GM10847 (cell line): ENCODE data around the gene PRDM5.

Experiments used
- POLR2A ChIP-seq: IDR thresholded peaks from 2 replicates; pipeline ENCODE4 v1.6.1; 2011; ENCODE audit not compliant: insufficient read length; ENCODE audit errors: extremely low read depth

Gene PRDM5

GRCh38 chr4:120730777-120731320 lies 191.7 kb downstream of the PRDM5 start:
- TF ChIP-seq POLR2A, result no peak

GRCh38 chr4:120728892-120729675 lies 193.4 kb downstream of the PRDM5 start:
- TF ChIP-seq POLR2A, result no peak

- no peak for TF ChIP-seq POLR2A
Observed at GRCh38 chr4:120725639-120726580, 196.6 kb downstream of the PRDM5 start.

- no peak for TF ChIP-seq POLR2A
Observed at GRCh38 chr4:120724656-120725055, 197.9 kb downstream of the PRDM5 start.

- TF ChIP-seq POLR2A, result no peak
Observed at GRCh38 chr4:120723986-120724385, 198.5 kb downstream of the PRDM5 start.

- no peak for TF ChIP-seq POLR2A
Observed at GRCh38 chr4:120723105-120723504, 199.4 kb downstream of the PRDM5 start.

GRCh38 chr4:120722655-120723054 lies 199.9 kb downstream of the PRDM5 start:
- no peak for TF ChIP-seq POLR2A

- TF ChIP-seq POLR2A, result no peak
Observed at GRCh38 chr4:120720354-120720934, 202.1 kb downstream of the PRDM5 start.

- TF ChIP-seq POLR2A, result no peak
Observed at GRCh38 chr4:120718979-120719566, 203.5 kb downstream of the PRDM5 start.

GRCh38 chr4:120716346-120716745 lies 206.2 kb downstream of the PRDM5 start:
- TF ChIP-seq POLR2A, result no peak

- TF ChIP-seq POLR2A, result no peak
Observed at GRCh38 chr4:120714417-120715010, 208.0 kb downstream of the PRDM5 start.

GRCh38 chr4:120709991-120710390 lies 212.5 kb downstream of the PRDM5 start:
- TF ChIP-seq POLR2A, result no peak

- TF ChIP-seq POLR2A, result no peak
Observed at GRCh38 chr4:120704538-120704937, 218.0 kb downstream of the PRDM5 start.

- no peak for TF ChIP-seq POLR2A
Observed at GRCh38 chr4:120703908-120704307, 218.6 kb downstream of the PRDM5 start.

- no peak for TF ChIP-seq POLR2A
Observed at GRCh38 chr4:120699354-120699753, 223.2 kb downstream of the PRDM5 start.

GRCh38 chr4:120694973-120695372 lies 227.6 kb downstream of the PRDM5 start:
- no peak for TF ChIP-seq POLR2A
